Ammon's horn (tissue), 1 donor: ENCODE data around the gene IFI30.

Experiments used
- DNase-seq: peaks from one replicate; pipeline ENCODE4 v3.0.0-alpha.2; 2016; ENCODE audit warnings: low spot score

The IFI30 gene

DNA sequence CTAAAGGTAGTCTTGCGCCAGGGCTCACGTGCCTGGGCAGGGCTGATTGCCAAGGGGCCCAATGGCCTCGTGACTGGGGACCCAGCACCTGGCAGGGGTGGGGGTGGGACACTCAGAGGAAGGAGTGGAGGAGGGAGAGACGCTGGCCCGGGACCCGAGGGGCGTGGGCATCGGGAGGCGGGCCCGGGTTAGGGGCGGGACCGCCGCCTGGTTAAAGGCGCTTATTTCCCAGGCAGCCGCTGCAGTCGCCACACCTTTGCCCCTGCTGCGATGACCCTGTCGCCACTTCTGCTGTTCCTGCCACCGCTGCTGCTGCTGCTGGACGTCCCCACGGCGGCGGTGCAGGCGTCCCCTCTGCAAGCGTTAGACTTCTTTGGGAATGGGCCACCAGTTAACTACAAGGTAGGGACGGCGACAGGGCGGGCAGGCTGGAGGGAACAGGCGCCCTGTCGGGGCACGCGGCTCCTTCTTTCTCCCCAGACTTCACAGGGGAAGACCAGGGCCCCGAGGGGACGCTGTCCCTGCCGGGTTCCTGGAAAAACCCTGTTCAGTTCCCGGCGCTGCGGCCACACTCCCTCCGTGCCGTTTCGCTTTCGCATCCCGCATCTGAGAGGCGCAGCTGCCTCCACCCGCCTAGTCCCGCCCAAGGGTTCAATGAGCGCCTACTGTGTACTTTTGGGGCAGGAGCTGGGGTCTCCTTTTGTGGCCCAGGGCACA, at the start of gene IFI30:
TSS of gene IFI30 (plus strand) at position 242 of the 717 bp plus-strand sequence. CDS start at position 271, 29 bp downstream.
- peak; percentile 68 for DNase-seq

DNA sequence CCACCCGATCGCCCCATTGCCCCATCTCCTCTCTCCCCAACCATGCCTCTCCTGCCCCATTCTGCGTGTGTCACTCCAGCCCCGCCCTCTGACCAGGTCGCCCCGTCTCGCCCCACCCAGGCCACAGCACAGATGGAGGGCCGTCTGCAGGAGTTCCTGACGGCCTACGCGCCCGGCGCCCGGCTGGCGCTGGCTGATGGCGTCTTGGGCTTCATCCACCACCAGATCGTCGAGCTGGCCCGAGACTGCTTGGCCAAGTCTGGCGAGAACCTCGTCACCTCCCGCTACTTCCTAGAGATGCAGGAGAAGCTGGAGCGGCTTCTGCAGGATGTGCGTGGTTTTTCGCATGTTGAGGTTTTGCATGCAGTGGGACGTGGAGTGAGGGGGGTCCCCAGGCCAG, 49.8 kb upstream of the IFI30 start:
- no peak for DNase-seq

GRCh38 chr19:18126097-18126496, 47.5 kb upstream of the IFI30 start:
- DNase-seq = no peak

DNA sequence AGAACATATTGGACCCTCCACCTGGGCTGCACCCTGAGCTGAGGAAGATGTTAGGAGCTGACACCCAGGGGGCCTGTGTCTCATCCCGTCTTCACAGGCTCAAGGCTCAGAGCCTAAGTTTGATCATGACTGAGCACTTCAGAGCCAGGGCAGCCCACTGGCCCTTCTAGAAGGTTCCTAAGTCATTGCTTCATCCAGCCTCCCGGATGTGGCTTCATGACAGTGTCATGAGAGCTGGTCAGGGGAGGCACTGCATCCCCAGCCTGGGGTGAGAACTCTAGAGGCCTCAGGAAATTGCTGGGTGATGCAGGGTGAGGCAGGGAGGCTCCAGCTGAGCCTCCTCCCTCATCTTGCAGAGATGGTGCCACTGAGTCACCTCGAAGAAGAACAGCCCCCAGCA, 45.6 kb upstream of the IFI30 start:
- no peak for DNase-seq

GRCh38 chr19:18128805-18129204, 44.8 kb upstream of the IFI30 start:
- DNase-seq = no peak

DNA sequence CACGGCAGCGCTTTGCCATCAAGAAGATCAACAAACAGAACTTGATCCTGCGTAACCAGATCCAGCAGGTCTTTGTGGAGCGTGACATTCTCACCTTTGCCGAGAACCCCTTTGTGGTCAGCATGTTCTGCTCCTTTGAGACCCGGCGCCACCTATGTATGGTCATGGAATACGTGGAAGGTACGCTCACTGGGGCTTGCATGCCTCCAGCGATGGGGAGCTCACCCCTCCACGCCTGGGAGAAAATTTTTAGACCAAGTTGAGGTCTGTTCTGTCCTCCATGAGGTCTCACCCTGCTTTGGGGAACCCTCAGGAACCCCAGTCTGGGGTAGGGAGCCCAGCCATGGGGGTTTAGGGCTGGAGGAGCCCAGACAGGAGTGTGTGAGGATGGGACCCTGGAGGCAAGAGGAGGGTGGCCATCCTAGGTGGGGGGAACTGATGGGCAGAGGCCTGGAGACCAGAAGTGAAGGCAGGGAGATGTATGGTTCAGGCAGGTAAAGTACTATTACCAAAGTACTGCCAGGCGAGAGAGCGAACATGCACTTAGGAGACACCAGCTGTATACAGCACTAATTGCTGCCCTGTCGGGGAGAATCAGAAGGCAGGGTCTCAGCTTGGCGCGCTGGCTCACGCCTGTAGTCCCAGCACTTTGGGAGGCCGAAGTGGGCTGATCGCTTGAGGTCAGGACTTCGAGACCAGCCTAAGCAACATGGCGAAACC, 42.9 kb upstream of the IFI30 start:
- no peak for DNase-seq

GRCh38 chr19:18131841-18132596, 41.6 kb upstream of the IFI30 start:
- DNase-seq = no peak

DNA sequence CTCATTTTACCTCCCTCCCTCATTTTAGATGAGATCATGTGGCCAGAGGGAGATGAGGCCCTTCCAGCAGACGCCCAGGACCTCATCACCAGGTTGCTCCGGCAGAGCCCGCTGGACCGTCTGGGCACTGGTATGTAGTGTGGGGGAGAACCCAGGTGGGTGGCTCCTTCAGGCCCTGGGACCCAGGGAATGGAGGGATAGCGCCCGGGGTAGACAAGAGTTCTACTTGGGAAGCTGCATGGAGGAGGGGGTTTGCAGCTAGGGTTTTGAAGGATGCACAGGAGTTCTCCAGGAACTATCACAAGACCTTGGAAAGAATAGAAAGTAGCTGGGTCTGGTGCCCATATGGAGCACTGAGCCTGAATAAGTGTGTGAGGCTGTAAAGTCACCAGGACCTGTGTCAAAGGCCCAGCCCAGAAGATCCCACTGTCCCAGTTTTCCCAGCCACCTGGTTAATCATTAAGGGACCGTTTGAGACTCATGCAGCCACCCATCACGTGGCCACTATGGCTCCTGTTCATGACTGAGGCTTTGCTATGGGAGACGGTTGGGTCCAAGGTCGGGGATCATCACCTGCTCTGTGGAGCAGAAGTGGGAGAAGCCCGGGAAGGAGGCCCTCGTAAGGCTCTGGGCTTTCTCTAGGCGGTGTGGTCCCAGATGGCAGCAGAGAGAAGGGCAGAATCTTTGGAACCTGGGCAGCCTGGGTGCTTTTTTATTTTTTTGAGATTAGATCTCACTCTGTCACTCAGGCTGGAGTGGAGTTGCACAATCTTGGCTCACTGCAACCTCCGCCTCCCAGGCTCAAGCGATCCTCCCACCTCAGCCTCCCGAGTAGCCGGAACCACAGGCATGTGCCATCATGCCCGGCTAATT, 37.7 kb upstream of the IFI30 start:
- DNase-seq = no peak

- DNase-seq = no peak
Observed at GRCh38 chr19:18137242-18137641, 36.4 kb upstream of the IFI30 start.

DNA sequence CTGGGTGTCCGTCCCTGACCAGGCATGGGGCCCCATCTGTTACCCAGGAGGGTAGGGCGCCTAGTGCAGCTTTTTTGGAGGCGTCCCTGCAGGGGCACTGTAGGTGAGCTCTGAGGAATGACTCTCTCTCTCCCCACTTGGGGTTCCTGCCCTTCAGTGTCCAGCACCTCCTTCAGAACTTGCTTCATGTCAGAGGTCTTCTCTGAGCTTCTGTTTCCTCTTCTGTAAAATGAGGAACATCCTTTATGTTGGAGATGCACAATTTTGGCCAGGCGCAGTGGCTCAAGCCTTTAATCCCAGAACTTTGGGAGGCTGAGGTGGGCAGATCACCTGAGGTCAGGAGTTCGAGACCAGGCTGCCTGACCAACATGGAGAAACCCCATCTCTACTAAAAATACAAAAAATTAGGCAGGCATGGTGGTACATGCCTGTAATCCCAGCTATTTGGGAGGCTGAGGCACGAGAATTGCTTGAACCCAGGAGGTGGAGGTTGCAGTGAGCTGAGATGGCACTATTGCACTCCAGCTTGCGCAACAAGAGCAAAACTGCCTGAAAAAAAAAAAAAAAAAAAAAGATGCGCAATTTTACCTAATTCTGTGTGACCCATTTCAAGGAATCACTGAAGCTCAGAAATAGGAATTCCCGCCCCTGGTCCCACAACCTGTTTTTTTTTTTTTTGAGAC, 35.8 kb upstream of the IFI30 start:
- DNase-seq = no peak

- no peak for DNase-seq
Observed at GRCh38 chr19:18140473-18140872, 33.1 kb upstream of the IFI30 start.

GRCh38 chr19:18141031-18141430, 32.6 kb upstream of the IFI30 start:
- DNase-seq = no peak

DNA sequence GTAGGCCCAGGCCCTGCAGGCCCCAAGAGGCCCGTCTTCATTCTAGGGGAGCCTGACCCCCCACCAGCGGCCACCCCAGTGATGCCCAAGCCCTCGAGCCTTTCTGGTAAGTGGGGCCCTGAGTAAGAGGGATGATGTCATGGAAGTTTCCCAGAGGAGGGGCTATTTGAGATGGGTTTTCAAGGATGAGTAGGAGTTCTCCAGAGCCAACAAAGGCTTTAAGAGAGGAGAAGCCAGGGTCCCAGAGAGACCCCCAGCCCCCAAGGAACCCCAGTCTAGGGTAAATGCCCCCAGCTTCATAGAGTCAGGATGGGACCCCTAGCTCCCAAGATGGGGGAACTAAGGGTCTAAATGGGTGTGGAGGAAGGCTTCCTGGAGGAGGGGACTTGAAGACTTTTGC, 29.7 kb upstream of the IFI30 start:
- no peak for DNase-seq

GRCh38 chr19:18144361-18144760, 29.3 kb upstream of the IFI30 start:
- no peak for DNase-seq

DNA sequence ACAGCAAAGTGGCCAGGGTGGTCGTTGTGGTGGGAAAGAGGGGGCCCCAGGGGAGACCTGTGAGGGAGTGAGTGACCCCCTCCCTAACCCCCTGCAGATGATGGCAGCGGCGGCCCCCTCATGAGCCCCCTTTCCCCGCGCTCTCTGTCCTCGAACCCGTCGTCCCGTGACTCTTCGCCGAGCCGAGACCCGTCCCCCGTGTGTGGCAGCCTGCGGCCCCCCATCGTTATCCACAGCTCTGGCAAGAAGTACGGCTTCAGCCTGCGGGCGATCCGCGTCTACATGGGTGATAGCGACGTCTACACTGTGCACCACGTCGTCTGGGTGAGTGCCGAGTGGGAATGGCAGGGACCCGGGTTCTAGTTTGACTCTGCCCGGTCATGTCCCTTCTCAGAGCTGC, 28.7 kb upstream of the IFI30 start:
- DNase-seq = no peak

DNA sequence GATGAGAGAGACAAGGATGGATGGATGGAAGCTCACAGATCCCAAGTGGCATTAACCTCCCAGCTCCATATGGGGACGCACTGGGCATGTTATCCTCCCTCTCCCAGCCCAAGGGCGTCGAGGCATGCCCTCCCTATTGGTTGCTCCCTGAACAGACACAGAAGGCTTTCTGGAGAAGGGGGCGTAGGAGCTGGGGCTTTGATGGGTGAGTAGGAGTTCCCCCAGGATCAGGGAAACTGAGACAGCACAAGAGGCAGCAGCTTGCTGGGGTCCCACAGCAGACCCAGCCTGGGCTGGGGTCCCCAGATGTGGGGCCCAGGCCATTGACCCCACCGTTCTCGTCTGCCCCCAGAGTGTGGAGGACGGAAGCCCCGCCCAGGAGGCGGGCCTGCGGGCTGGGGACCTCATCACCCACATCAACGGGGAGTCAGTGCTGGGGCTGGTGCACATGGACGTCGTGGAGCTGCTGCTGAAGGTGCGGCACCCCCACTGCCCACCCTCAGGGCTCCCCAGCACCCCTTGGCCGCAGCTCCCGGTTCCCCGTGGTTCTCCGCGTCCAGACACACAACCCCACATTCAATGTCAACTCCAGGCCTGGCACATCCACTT, 28.1 kb upstream of the IFI30 start:
- no peak for DNase-seq

- DNase-seq = no peak
Observed at GRCh38 chr19:18147396-18147795, 26.2 kb upstream of the IFI30 start.

GRCh38 chr19:18149596-18149975, 24.0 kb upstream of the IFI30 start:
- no peak for DNase-seq

GRCh38 chr19:18150776-18151624, 22.6 kb upstream of the IFI30 start:
- DNase-seq = no peak

- peak; percentile 96 for DNase-seq
Observed at GRCh38 chr19:18152442-18152816, 21.2 kb upstream of the IFI30 start.
